Pulmonary artery endothelial cell (primary cell): Measurements from ENCODE around the gene ZMIZ1. TPM values are rescaled to one million over a fixed set of nuclear protein-coding genes. Genes with fewer than 3 reads are reported as not detected.

ENCODE experiments used
- DNase-seq: peaks from one replicate; pipeline ENCODE4 v3.0.0-alpha.2; 2011; ENCODE audit warnings: low read depth, low spot score
- total RNA-seq: library from RNA; depleted of rRNA; stranded (reverse); fragments of >200 nt; gene quantifications from 2 replicates; pipeline ENCODE4 v1.2.3, GENCODE V29; 2014

Gene ZMIZ1
- total RNA-seq, 1 donor from 2014 or later = 9.3 TPM

GRCh38 chr10:79243181-79244067, 174.7 kb downstream of the ZMIZ1 start:
- DNase-seq = no peak

- no peak for DNase-seq
These were observed 175.3 kb downstream of the ZMIZ1 start for GRCh38 chr10:79244068-79244442.

- no peak for DNase-seq
These were observed 176.2 kb downstream of the ZMIZ1 start for GRCh38 chr10:79244841-79245504.

DNA sequence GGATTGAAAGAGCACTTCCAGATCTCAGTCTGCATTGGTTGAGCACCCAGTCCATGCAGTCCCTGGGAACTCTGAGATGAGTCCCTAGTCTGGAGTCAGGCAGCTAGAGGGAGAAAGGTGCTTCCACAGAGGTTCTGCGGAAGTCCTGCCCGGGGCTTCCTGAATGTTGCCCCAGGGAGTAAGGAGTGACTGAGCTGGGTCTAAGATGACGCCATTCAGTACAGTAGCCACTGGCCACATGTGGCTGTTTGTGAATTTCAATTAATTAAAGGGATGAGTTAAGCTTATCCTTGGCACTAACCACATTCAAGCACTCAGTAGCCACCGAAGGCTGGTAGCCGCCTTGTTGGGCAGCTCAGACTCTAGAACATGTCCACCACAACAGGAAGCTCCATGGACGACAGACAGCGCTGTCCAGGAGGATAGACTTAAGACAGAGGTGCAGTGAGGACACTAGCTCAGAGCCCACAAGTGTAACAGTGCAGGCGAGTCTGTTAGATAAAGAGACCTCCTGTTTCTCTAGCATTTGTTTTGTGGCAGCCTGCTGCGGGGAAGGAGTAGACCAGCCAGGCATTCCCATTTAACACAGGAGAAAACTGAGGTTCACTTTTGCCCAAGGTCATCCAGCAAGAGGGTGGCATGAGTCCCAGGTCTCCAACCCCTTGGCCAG, 176.9 kb downstream of the ZMIZ1 start:
- DNase-seq = no peak

GRCh38 chr10:79246209-79246581, 177.4 kb downstream of the ZMIZ1 start:
- DNase-seq = no peak

DNA sequence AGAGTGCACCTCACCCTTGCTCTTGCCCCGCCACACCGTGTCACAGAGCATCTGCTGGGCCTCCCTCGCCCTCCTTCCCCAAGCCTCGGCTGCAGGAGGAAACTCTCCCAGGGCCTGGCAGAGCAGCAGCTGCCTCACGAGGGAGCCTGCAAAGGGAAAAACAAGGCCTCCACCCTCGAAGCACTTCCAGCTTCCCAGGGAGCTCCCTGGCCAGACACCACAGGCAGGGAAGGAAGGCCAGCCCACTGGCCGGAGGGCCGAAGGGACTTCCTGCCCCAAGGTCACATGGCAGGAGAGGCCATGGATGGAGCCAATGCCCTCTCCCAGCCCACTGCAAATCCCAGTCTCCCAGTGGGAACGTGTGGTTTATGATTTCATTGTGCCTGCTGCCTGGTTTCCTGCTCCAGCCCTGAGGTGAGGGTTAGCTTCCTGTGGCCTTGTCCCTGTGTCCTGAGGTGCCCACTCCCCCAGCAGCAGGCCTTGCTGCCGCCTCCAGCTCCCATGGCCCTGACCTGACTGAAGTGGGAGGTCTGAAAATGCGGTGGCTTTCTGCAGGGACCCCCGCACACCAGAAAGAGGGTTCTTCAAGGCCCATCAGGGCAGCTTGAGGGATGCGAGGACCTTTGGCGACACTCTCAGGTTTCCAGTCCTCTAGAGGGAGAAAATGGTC, 178.0 kb downstream of the ZMIZ1 start:
- DNase-seq = no peak

DNA sequence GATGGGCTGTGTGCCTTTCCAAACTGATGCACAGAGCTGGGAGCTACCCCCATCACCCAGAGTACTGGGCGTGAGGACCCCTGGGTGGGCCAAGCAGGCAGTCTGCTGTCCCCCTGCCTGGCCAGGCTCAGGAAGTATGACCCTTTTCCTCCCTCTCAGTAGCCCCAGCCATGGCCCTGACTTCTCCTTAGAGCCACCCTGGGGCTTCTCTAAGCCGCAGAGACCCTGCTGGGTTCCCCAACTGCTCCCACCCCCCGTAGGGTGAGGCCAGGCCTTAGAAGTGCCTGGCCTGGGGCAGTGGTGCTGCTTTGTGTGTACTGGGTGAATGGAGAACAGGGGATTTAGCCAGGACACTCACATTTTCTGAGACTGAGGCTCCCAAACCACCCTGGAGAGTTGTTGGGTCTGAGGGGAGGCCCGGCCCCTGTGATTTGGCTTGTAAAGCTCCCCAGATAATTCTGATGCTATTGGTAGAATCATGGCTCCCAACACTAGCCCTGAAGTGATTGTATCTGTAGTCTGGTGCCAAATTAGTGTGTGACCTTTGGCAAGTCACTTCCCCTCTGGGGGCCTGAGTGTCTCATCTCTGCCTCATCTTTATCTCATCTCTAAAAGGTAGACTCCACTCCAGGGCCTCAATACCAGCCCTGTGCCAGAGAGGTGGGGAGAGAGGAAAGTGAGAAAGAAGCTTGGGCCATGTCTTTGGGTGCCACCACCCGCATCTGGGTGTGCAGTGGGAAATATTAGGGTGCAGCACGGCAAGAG, 178.8 kb downstream of the ZMIZ1 start:
- no peak for DNase-seq

- DNase-seq = no peak
These were observed 179.8 kb downstream of the ZMIZ1 start for GRCh38 chr10:79248341-79249185.

- DNase-seq = no peak
These were observed 180.7 kb downstream of the ZMIZ1 start for GRCh38 chr10:79249186-79250121.

GRCh38 chr10:79250259-79250658, 181.5 kb downstream of the ZMIZ1 start:
- no peak for DNase-seq

DNA sequence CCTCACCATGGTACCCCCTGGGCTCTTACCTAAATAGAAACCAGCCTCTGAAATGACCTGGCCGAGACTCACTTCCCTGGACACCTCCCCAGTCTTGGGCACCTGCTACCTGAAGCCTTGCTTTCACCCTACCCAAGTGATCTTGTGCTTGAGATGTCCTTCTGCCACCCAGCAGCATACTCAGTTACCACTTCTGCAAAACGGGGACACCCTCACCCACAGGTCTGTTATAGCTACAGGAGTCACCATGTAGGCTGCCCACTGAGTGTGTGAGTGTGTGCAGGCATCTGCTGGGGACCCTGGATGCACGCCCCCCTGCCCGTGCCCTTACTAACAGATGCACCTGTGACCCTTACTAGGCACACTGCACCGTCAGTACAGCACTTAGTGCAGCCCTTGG, 183.7 kb downstream of the ZMIZ1 start:
- DNase-seq = no peak

GRCh38 chr10:79252971-79253370, 184.2 kb downstream of the ZMIZ1 start:
- no peak for DNase-seq

GRCh38 chr10:79253704-79254103, 184.9 kb downstream of the ZMIZ1 start:
- no peak for DNase-seq

GRCh38 chr10:79254333-79255006, 185.7 kb downstream of the ZMIZ1 start:
- no peak for DNase-seq

DNA sequence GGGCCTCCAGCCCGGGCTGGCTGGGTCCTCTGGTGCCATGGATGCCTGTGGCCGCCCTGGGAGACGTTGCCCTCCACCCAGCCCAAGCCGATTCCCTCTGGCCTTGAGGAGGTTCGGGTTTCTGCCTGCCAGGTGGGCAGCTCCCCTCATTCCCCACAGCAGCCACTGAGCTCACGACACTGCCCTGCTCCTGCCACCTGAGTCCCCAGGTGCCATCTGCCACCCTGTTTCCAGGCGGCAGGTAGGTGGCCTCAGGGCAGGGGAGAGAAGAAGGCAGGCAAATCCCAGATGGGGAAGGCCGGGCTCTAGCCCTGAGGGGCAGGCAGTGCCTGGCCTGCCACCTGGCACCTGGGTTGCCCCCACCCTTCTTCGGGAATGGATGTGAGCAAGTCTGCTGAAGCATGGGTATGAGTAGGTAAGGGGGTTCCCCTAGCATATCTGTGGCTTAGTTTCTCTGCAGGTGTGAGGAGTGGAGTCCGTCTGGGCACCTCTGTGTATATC, 186.3 kb downstream of the ZMIZ1 start:
- DNase-seq = no peak

- DNase-seq = no peak
These were observed 187.6 kb downstream of the ZMIZ1 start for GRCh38 chr10:79256264-79256806.

DNA sequence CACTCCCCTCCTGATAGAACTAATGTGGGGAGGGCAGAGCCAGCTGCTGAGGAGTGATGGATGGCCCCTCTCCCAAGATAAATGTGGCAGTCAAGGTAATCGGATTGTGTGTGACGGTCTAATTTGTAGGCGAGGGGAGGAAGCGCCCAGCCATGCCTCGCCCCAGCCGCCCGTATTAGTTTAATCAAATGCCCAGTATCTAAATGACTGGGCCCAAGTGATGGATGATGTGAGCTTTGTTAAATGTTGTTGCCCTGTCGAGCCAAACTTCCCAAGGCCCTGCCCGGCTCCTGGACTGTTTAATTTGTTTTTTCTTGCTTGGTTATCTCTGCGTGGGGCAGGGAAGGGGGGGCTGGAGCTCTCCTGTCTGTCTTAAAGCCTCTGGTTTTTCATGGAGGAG, 190.1 kb downstream of the ZMIZ1 start:
- no peak for DNase-seq

GRCh38 chr10:79259834-79260233, 191.1 kb downstream of the ZMIZ1 start:
- no peak for DNase-seq
